Bone marrow (tissue), 2 donors: Measurements from ENCODE around the gene ISL2.

ENCODE experiments used
- DNase-seq, 2 donors: peaks; one replicate each; lab custom pipeline; 2025; lab: John Stamatoyannopoulos, UW

ISL2 gene

DNA sequence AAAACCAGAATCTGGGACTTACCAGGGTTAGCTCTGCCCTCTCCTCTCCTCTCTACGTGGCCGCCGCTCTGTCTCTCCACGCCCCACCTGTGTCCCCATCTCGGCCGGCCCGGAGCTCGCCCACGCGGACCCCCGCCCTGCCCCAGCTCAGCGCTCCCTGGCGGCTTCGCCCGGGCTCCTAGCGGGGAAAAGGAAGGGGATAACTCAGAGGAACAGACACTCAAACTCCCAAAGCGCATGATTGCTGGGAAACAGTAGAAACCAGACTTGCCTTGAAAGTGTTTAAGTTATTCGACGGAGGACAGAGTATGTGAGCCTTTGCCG is 5.4 kb downstream of the ISL2 start:
- no peak for DNase-seq

DNA sequence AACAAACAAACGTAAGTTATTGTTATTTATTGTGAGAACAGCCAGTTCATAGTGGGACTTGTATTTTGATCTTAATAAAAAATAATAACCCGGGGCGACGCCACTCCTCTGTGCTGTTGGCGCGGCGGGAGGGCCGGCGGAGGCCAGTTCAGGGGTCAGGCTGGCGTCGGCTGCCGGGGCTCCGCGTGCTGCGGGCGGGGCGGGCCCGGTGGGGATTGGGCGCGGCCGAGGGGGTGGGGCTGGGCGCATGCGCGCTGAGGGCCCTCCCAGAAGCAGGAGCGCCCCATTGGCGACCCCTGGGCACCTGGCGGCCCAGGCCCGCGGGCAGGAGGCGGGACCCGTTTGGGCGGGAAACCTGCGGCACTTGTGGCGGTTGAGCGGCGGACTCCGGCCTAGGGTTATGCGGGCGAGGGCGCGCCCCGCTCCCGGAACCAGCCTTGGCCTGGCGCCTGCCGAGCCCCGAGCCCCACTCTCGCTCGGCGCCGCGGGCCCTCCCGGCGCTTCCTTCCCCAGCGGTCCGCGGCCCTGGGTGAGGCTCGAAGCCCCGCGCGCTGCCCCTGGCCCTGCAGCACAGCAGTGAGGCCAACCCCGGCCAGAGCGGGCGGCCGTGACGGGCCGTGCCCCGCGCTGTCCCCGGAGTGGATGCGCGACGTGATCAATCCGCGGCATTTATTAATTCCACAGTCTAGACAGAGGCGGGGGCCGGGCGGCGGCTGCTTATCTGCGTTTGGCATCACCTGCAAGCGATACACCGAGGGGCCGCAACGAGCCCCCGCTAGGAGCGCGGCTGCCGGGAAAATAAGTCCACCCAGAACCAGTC is 6.0 kb downstream of the ISL2 start:
- DNase-seq, result no peak

DNA sequence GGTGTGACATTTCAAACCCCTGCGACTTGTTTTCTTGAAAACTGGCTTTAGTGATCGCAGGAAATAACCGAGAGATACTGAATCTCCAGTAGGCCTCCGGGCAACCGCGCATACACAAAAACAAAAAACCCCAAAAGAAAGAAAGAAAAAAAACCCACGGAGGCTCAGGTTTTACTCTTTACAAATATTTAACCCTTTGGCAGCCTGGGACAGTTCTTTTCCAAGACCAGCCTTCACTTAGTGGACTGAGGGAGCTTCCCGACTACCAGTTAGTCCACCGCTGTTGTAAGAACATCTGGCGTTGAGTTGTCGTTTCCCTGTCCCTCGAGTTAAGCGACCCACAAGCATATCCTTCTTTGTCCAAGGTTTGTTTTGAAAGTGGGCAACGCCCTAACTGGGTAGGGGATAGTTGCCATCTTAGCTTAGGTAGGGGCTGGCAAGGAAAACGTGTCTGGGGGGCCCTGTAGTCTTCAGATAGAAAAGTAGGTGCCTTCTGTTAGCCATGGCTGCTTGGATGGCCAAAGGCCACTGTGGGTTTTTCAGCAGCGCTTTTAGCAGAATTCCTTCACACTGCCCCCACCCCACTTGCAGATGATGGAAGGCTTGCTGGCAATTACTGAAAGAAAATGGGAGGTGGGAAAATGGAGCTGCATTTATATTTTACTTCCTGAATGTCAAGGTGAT is 6.9 kb downstream of the ISL2 start:
- no peak for DNase-seq

DNA sequence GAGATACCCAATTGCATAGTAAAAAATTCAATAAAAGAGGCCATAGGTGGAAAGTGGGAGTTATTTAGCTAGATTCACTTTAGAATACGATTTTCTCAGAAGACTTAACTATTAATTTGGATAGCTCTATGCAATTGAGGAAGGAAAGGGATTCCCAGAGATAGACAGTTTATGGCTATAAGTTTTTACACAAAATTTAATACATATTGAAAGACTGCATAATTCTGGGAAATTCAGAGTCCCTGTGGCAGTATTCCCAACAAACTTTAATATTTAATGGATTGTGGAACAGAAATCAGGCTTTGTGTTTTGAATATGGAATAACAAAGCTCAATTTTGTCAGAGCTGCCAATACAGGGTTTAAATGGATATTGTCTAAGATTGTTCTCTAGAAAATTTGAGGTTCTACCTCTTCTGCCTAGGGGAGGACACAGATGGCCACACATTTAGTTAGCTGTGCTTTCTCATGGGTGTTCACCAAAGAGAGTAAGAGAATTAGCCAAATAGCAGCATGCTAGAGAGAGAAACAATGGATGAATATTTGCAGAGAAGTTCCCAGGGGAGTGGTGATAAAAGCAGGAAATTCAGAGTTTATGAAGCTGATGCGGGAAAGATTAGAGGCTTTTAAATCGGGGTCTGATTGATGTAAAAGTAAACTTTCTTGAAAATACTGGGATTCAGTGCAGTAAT is 8.5 kb downstream of the ISL2 start:
- DNase-seq, result no peak

DNA sequence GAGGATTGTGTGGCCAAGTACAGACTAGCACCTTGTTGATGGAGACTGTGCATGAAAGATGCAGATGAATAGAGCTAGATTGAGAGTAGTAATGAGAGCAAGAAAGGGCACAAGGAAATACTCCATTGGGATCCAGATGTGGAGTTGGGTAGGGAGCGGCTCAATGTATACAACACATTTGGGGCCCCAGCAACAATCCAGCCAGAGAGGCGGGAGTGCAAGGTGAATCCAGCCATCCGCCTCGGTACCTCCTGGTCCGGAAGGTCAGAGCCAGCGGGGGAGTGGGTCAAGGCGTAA is 9.0 kb downstream of the ISL2 start:
- no peak for DNase-seq

- DNase-seq, result no peak
These were observed 9.5 kb downstream of the ISL2 start for GRCh38 chr15:76345880-76346668.

DNA sequence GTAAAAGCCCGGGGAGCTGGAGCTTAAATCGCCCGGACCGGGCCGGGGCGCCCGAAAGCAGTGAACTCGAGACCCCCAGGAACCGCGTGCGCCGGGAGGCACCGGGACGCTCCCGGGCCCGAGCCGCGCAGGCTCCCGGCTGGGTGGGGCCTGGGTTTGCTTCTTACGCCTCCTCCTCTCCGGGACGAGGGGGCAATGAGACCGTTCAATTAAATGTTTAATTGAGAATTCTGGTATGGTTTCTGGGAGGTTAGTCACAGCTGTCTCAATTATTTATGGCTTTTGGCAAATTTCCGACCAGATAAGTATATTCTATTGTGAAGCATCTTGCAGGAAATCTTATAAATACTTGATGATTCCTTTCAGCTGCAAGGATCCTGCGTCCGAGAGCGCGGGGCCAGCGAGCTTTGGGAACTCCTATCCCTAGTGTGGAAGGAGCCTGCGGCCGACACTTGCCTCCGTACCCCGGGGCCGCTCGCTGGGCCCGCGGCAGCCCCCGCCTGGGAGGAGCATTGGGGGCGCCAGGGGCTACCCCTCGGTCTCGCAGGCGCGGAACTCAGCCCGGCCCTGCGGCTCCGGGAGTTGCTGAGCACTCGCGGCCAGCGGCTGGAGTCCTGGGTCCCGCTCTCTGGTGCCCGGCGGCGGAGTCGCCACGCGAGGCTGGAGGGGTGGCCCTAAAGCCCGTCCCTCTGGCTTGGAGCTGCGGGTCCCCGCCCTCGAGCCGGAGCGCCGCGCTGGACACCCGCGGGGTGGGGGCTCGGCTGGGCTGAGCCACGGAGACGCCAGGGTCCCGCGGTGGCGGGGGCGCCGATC is 10.3 kb downstream of the ISL2 start:
- DNase-seq, result no peak

DNA sequence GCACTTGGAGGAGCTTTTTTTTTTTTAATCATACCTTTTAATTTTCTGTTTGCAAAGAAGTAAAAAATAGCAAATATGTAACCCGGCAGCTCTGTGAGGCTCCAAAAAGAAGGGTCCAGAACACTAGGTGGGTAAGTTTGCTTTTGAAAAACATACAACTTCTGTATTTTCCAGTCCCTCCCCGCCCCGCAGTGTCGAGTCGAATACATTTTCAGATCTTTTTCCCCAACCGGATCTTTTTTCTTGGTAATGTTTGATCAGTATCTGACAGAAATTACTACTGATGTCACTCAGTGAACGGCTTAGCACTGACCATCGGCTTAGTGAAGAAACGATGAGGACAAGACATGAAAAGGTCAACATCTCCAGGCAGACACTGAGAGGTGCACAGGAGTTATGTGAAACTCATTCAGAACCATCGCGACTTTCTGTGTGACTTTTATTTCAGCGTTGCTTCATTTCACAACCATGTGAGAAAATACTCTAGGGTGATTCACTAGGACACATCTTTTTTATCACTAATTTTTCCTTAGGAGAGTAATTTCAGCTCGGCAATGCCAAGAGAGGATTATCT is 11.0 kb downstream of the ISL2 start:
- DNase-seq, result no peak

DNA sequence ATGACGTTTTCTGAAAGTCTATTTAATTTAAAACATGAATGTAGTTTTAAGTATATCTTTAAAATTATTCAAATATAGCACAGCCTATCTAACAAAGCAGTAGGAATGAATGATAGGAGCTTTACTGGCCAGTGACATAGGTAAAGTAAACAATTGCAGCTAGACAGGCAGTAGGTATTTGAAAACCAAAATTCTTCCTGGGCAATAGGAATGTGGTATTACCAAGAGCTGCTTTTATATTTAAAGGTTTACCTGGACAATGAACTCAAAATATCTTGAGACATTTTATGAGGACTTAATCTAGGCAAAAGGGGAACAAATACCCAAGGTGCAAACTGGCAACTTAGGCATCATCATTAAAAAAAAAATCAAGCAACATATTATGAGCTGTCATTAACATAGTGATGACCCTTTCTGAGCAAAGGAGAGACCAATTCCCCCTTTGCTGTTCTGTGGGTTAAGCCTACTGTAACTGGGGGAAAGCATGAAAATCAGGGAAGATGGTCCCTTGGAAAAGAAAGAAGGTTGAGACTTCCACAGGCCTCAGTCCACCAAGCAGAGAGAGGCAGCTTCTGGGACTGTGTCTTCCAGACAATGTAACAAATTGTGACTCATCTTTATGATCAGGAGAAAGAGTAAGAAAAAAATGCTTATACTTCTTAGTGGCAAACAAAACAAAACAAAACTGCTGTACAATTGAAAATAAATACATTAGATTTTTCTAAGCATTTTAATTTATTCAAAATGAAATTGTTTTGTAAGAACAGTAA is 12.9 kb downstream of the ISL2 start:
- no peak for DNase-seq

GRCh38 chr15:76353023-76353577 is 16.5 kb downstream of the ISL2 start:
- no peak for DNase-seq

- DNase-seq, result no peak
These were observed 17.3 kb downstream of the ISL2 start for GRCh38 chr15:76353903-76354302.

GRCh38 chr15:76354823-76355440 is 18.4 kb downstream of the ISL2 start:
- DNase-seq, result no peak

GRCh38 chr15:76358453-76358852 is 21.9 kb downstream of the ISL2 start:
- DNase-seq, result no peak

DNA sequence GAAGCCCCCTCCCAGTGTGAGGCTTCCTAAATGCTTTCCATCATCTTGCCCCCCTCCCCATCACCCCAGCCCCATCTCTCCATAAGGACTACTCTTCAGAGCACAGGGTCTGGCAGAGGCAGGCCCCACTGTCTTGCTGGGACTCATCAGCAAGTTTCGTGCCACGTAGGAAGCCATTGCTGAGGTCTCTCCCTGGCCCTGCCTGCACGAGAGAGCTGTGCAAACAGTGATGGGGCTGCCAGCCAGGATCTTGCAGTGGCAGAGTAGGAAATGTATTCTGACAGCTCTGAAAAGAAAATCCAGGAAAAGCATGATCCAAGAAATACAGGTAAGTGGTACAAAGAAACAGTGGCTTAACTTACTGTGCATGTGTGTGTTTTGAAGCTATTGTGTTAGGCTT is 22.6 kb downstream of the ISL2 start:
- DNase-seq, result no peak

GRCh38 chr15:76360416-76360815 is 23.8 kb downstream of the ISL2 start:
- no peak for DNase-seq

GRCh38 chr15:76363251-76363650 is 26.7 kb downstream of the ISL2 start:
- no peak for DNase-seq

GRCh38 chr15:76366714-76367113 is 30.1 kb downstream of the ISL2 start:
- DNase-seq, result no peak

- no peak for DNase-seq
These were observed 31.6 kb downstream of the ISL2 start for GRCh38 chr15:76368122-76368621.

DNA sequence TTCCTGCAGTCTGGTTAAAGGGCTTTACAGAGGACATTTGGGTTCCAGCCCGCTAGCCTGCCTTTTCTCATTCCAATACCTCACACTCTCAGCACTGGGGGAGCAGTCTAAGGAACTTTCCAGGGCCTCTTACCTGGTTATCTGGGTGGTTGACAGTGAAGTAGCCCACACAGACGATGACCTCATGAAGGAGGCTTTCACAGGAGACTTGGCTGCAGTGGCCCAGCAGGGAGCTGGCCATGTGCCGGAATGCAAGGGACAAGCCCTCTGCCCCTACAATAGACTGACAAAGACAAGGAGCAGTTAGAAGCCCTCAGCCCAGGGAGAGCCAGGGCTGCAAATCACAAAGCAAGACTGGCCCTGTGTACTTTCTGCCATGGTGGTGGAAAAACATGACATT is 39.5 kb downstream of the ISL2 start:
- no peak for DNase-seq

GRCh38 chr15:76376816-76377215 is 40.2 kb downstream of the ISL2 start:
- DNase-seq, result no peak
